NCI-H69 (cell line): ENCODE data around the gene GPX4.
"Not testable (repeated sequence)": the region's sequence is repeated elsewhere in the genome, so short reads cannot be mapped to it uniquely, and the experiment has no call there.

Experiments
- DNase-seq: peaks from one replicate; lab custom pipeline; 2025; lab: John Stamatoyannopoulos, UW

GPX4 gene

DNA sequence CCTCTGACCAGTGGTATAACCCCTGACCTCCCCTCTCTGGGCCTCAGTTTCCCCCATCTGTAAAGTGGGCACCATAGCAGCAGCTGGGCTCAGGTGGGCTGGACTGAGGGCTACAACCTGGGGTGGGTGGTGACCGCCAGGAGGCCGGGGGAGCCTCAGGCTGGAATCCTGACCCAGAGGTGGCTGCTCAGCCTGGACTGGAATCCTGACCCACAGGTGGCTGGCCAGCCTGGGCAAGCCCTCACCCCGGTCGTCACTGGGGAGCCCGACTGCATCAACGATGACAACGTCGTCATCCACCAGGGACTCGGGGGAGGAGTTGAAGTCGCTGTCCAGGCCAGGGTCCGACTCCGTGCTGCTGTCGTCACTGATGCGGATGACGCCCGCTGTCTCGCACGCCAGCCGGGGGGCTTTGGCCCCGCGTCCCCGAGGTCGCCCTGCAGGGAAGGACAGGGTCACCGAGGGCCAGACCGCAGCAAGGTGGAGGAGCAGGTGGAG is 10.2 kb downstream of the GPX4 start:
- DNase-seq, result no peak

DNA sequence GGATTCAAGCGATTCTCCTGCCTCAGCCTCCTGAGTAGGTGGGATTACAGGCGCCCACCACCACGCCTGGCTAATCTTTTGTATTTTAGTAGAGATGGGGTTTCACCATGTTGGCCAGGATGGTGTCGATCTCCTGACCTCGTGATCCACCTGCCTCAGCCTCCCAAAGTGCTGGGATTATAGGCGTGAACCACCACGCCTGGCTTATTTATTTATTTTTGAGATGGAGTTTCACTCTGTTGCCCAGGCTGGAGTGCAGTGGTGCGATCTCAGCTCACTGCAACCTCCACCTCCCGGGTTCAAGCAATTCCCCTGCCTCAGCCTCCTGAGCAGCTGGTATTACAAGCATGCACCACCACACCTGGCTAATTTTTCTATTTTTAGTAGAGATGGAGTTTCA is 10.9 kb downstream of the GPX4 start:
- DNase-seq, result not testable (repeated sequence)

DNA sequence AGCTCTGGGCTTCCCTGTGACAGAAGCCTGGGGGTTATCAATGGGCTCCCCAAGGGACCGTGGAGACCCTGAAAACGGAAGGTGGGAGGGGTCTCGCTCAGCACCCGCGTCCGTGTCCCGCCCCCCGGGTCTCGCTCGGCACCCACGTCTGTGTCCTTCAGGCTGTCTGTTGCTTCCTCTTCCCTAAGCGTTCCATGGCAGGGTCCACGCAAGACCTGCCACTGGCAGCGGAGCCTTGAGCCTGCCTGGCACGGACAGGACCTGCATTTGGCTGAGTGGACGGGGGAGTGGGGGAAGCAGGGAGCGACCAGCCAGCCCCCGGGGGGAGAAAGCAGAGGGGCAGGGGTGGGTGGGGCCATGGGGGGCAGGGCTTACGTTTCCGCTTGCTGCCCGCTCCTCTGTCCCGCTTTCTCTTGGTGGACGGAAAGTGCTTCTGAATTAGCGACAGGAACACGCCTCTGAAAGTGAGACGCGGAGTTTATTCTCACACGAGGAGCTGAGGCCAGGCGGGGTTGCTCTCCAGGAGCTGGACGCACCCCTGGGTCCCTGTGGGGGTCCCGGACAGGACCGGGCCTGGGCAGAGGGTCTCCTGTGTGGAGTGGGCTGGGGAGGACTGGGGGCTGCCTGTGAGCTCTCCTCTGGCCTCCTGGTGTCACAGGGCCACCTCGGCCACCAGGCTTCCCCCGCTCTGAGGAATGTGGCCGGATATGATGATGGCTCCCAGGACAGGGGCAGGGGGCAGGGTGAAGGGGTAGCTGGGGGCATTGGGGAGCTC is 12.0 kb downstream of the GPX4 start:
- no peak for DNase-seq

DNA sequence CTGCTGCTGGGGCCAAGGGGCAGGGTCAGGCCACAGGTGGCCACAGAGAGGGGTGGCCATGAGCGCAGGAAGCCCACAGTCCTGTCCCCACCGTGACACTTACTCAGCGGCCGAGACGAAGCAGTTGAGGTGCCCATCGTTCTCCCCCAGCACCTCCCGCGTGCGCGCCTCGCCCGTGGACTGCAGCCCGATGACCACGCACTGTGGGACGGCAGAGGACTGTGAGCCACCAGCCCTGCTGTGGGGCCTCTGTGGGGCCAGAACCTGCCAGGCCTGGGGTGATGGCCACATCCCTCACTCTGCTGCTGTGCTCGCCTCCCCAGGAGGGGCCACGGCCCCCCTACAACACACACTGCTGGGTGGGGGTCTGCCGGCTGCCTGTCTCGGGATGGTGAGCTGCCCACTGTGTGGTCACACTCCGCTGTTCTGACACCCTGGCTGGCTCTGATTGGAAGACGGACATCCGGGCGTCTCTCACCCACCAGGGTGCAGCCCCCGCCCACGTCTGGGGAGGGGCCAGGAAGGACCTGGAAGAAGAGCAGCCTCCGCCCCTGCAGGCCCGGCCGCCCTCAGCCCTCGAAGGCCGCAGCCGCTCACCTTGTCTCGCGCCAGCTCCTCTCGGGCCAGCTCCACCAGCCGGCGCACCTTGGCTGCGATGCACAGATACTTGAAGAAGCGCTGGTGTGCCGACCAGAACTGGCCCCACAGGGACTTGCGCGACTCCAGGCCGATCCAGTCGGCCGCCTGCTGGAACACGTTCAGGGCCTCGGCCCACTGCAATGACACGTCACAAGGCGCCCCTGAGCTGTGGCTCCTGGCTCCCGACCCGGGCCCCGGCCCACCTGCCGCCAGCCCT is 13.2 kb downstream of the GPX4 start:
- DNase-seq, result no peak

DNA sequence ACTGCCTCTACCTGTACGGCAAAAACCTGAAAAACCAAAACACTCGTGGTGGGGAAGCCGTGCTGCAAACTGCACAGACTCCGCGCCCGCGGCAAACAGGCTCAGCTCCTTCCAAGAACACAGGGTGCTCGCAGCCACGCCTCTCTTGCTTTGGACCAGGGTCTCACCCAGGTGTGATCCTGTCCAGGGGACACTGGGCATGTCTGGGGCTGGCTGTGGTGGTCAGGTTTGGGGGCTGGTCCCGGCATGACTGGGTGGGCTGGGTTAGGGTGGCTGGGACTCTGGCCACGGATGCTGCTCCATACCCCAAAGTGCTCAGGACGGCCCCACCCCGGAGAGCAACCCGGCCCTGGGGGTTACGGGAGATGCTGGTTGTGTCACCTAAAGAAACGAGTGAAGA is 13.9 kb downstream of the GPX4 start:
- DNase-seq, result no peak

DNA sequence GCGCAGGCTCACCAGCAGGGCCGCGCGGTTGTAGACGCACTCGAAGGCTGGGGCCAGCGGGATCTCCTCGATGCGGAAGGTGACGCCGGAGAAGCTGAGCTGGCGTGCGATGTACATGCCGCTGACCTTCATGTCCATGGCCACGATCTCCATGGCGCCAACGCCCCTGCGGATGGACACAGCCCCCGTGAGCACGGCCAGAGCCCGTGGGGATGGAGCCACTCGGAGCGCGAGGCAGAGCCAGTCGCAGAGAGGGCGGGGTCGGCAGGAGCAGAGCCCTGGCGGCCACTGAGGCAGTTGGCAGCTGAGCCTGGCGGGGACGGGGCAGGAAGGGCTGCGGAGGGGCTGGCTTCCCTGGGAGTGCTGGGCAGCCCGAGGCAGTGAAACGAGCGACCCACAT is 15.2 kb downstream of the GPX4 start:
- no peak for DNase-seq

DNA sequence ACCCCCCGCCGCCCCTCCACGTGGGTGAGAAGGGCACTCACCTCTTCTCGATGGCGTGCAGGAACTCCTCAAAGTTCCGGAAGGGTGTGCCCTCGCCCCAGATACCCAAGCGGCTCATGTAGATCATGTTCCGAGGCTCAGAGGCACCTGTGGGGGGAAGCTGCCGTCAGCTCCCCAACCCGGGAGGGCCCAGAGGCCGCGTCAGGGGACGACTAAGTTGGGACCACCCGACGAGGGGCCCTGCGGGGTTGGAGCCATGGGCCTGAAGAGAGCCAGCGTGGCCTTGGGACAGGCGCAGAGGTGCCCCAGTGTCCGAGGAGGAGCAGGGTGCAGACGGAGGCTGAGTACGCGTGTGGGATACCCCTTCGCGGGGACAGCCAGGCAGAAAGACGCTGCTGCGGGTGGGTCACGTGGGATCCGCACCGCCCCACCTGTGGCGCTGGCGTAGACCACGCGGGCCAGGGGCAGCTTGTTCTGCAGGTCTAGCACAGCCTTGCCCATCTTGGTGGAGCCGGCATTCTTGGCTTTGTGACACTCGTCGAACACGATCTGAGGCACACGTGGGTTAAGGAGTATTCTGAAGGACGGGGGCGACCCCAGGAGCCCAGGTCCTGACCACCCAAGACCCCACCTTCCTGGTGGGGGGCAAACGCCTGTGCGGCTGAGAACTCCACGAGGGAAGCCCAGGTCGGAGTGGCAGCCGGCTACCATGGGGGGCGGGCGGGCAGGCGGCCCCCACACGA is 15.9 kb downstream of the GPX4 start:
- DNase-seq, result no peak

DNA sequence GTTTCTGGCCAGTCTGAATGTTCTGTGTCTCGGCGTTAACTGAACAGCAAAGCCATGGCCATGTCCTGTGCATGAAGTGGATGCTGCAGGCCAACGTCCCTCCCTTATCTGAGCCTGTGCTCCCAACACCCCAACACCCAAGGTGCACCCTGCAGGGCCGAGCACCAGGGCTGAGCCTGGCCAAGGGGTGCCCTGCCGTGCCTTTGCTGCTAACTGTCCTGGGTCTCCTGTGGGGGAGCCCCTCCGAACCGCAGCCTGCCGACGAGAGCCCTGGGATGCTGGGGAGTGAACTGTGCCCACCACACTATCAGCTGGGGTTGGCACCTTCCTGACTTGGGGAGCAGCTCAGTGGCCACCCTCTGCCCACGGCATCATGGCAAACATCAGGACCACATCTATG is 17.6 kb downstream of the GPX4 start:
- no peak for DNase-seq

DNA sequence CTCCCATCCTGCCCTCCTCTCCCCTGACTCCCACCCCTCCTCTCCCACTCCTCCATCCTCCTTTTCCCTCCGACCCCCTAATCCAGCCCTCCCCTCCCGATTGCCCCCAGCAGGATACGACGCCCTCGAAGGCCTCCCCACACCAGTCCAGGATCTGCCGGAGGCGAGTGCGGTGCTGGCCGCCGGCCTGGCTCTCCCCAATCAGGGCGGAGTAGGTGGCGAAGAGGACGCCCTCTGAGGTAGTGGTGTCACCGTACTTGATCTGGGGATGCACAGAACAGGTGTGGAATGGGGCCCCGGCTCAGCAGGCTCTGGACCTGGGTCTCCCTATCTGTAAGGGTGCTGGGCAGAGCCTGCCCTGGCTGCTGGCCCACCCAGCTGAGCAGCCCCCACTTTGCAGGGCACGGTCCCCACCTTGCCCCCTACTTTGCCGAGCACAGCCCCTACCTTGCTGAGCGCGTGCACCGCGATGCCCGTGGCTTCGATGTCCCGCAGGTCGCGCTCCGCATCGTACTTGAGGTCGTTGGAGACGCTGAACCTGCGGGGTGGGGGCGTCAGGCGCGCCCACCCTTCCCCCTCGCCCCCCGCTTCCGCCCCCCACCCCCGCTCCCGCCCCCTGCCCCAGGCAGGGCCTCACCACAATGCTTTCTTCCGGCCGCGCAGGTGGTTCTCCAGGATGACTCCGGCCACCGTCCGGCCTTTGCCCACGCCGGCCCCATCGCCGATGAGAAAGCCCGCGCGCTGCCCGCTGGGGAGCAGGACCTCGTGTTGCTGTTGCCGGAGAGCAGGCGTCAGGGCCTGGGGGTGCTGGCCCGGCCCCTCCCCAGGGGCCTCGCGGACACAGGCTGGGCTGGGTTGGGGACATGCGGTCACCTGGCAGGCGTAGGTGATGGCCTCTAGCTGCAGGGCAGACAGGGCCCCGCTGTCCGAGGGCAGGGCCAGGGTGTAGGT is 18.5 kb downstream of the GPX4 start:
- DNase-seq, result no peak

DNA sequence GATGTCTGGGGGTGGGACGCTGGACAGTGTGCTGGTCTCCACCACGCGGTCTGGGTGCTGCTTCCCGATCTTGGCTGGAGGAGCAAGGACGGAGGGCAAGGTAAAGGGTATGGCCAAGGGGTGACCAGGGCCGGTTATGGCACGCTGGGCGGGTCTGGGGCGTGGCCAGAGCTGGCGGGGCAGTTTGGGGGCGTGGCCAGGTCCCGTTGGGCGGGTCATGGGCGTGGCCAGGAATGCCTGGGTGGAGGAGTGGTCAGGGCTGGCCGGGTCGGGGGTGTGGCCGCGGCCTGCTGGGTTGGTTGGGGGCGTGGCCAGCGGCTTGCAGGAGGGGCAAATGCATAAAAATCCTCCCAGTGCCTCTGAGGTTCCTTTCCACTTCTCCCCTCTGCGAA is 19.2 kb downstream of the GPX4 start:
- peak; percentile 22 for DNase-seq

DNA sequence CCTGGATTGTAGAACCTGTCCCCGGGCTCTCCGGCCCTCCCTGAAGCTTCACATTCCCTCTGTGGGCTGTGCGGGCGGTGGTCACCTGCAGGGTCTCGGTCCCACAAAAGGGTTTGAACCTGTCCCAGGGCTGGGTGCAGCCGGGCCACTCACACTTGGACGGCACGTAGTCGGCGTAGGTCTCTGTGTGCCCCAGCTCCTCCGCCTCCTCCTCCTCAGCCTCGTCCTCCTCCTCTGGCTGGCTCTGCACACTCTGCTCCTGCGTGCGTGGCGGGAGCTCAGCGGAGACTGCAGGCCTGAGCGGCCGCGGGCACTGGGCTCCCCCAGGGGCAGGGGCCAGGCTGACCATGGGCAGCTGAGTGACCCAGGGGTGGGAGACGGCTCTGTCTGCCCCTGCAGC is 19.6 kb downstream of the GPX4 start:
- DNase-seq, result no peak

DNA sequence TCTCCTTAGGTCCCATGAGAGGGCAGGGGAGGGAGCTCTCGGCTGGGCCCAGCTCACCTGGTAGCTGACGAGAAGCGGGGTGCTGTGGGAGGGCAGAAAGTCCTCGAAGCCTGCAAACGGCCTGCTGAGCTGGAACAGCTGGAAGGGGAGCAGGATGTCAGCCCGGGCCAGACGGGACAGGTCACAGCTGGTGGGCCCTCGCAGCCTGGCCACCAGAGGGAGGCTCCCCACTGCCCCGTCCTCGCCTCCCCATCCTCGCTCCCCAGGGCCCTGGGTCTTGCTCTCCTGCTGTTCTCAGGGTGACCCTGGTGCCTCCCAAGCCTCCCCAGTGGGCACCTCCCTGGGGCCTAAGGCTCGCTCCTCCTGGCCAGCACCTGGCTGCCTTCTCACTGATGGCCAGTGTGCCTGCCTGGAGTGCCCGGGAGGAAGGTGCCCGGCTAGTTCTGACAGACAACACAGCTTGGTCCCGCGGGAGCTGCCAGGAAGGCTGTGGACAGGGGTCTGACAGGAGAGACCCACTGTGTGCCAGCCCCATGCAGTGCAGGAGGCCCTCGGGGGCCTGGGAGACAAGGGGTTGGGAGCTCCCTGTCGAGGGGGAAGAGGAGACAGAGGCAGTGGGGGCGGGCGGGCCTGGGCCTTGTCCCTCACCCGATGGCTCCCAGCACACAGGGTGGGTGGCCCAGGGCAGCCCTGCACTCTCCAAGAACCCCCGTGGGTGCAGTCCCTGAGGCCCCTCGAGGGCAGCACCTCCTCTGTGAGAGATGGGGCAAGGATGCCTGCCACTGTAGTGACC is 20.3 kb downstream of the GPX4 start:
- no peak for DNase-seq

DNA sequence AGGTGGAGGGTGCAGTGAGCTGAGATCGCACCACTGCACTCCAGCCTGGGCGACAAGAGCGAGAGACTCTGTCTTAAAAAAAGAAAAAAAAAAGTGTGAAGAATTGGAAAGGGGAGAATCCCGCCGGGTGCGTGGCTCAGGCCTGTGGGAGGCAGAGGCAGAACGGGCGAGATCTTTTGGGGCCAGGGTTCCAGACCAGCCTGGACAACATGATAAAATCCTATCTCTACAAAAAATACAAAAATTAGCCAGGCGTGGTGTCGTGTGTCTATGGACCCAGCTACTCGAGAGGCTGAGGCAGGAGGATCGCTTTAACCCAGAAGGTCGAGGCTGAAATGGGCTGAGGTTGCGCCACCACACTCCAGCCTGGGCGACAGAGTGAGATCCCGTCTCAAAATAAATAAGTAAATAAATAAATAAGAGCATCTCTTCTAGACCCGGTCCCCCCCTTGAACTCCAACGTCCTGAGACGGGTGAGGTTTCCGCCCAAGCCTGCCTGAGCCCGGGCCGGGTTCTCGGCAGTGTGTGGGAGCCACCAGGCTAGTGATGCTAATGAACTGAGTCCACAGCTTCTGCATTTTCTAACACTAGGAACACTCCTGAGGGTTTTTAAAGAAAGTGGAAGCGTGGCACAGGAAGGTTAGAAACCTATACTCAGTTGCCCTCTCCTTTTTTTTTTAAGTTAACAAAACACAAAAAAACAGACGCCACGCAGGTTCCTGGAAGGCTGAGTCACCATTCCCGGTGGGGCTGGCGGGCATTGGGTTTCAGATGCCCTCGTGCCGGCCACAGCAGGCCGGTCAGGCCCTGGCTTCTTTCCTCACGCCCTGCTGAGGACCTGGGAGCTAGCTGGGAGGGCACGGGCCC is 22.0 kb downstream of the GPX4 start:
- DNase-seq, result no peak

DNA sequence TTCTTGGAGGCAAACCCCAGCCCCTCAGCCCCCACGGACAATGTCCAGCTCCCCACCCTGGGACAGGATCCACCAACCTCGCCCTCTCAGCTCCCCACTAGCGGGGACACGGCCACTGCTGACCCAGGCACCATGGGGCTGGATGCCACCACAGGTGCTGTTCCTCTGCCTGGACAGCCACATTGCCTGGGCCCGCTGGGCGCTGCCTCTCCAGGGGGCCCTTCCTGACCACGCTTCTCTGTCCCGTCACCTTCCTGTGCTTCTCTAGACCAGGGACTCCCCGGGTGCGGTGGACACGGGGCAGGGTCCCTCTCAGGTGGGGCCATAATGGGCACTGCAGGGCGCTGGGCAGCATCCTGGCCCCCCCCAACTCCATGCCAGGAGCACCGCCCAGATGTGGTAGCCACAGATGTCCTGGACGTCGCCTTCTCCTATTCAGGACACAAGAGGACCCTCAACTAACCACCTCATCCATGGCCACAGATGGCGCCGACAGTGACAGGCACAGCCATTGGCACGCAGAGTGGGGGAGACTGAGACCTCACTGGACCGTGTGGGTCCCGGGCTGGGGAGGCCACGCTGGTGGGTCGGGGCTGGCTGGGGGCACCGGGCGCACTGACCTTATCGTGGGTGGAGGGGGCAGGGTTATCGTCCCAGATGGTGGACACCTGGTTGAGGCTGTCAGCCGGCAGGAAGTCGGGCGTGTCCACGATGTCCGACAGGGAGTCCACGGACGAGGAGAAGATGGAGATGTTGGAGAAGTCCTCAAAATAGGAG is 23.4 kb downstream of the GPX4 start:
- no peak for DNase-seq

DNA sequence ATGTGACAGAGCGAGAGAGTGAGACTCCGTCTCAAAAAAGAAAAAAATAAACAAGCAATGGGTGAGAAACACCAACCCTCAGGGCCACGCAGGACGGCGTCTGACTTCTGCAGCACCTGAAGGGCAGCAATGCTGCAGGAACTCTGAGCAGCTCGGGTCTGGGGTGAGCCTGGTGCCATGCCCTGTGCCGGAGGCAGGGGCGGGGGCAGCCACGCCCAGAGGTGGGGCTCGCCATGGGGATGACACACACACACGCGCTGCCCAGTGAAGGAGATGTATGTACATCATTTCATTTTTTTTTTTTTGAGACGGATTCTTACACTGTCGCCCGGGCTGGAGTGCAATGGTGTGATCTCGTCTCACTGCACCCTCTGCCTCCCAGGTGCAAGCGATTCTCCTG is 24.3 kb downstream of the GPX4 start:
- DNase-seq, result no peak

DNA sequence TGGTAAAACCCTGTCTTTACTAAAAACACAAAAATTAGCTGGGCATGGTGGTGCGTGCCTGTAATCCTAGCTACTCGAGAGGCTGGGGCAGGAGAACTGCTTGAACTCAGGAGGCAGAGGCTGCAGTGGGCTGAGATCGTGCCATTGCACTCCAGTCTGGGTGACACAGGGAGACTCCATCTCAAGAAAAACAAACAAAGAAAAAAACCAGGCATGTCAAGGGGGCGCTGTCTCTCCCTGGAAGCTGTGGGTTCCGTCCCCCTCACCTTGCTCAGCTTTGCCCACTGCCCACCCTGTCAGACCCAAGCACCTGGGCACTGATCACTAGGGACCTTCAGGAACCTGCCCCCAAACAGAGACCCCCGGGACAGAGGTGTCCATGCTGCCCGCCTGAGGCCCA is 25.3 kb downstream of the GPX4 start:
- DNase-seq, result not testable (repeated sequence)

DNA sequence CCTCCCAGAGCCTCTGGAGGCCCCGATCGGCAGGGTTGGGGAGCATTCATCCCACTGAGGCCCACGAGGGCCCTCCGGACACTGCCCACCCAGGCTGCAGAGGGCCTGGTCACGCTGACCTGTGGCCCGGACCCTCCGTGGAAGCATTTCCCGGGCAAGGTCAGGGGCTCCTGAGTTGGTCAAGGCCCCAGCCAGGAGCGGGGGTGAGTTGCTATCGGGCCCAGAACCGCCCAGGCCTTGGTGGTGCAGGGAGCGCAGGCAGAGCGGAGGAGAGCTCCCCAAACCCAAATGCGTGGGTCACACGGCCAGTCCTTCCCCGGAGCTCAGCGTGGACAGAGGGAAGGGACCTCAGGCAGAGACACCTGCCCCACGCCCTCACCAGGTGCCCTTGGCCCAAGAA is 25.7 kb downstream of the GPX4 start:
- no peak for DNase-seq

DNA sequence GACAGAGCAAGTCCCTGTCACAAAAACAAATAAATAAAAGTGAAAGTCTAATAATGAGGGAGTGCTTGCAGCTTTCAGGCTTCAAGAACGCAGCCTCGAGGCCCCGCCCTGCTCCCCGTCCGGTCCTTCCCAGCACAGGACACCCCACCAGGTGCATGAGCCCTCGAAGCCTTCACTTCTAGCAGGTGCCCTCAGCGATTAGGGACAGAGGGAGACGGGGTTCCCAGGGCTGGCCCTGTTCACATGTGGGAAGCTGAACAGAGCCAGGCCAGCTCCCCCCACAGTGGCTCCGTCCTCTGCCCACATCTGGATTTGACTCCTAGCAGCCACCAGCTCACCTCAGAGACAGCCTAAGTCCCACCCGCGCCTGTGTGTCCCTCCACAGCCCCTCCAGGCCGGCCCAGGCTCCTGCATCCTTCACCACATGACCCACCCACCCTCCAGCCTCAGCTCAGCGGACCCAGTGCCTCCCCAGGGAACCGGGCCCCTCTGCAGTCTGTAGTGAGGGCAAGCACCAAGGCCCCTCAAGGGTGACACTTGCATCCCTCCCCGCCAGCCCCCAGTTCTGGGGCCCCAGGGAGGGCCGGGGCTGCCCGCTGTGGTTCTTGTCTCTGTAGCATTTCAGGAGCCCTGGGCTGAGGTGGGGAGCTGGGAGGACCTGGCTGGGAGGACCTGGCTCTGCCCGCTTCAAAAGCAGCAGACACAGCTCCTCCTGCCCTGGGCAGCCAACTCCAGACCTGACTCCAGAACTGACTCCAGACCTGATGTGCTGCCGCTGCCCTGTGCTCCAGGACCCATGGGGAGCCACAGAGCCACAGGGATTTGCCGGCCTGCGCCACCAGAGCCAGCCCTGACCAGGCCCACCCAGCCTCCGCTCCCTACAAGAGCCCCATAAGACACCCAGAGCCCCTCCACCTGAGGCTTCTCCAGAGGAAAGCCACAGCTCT is 27.2 kb downstream of the GPX4 start:
- no peak for DNase-seq
